Erythroblast (primary cell): ENCODE data around the gene BNIP5.

Experiments
- DNase-seq, 2 experiments: peaks; one replicate each; lab custom pipeline; 2025; lab: John Stamatoyannopoulos, UW
- GATA1 ChIP-seq: IDR thresholded peaks from 2 replicates; pipeline ENCODE4 v1.6.1; 2011; ENCODE audit warnings: low read depth, mild to moderate bottlenecking, control low read depth, low read length, moderate library complexity
- POLR2A ChIP-seq: IDR thresholded peaks from 2 replicates; pipeline ENCODE4 v1.6.1; 2011; ENCODE audit warnings: mild to moderate bottlenecking, low read length

Gene BNIP5

DNA sequence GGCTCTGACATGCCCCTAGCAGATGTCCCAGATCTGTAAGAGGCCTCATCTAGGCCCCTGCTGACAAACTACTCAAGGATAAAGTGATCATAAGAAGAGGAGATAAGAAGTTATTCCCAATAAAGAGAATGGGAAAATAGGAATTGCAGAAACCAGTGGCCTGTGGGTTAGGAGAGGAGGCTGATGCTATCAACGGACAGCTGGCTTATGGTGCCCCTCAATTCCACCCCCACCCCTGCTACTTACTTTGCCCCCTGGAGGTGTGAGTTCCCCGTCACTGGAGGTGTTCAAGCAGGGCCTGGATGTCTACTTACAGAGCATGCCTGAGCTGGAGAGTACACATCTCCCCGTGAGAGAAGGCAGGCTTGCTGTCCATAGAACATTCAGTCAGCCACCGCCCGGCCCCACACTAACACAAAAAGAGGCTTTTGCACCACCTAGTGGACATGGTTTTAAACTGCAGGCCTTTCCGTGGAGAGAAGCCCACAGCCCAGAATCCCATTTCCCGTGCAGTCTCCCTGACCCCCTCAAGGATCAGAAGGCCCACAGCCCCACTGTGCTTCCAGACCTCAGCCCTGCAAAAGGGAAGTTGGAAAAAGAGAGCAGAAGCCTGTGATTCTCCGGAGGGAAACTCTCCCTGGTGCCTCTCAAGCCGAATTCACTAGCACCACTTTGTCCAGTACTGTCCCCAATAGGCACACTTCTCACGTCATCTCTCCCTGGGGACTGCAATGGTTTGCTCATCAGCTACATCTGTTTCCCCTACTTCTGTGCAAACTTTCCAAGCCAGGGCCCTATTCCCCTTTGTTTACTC, 23.8 kb upstream of the BNIP5 start:
- DNase-seq = peak; percentile 81 to 89
- no peak for TF ChIP-seq GATA1
- no peak for TF ChIP-seq POLR2A

DNA sequence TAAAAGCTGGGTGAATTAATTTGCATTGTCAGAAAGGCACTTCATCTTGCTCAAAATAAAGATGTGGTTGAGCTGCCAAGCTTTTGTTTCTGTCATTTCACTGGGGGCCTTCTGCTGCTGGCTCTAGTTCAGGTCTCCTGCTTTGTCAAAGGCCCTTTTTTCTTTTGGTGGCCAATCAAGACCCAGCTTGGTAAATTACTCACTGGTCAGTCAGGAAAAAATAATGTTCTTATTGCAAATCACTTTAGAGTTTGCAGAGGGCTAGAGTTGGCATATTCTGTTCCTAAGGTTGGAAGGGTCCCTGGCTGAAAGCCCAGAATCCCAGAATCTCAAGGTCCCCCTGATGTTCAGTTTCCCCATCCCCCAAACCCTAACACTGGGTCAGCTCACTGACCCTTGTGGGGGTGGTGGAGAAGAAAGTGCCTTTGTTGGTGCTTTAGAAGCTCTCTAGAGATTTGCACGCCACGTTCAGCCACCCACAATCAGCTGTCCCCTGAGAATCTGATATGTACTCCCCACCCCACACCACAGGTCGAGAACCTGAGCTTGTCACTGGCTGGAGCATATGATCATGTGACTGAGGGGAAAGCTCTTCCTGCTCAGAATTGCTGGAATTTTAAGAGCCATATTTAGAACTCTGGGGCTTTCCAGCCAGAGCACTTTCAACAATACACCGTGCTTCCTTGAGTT, 21.7 kb upstream of the BNIP5 start:
- DNase-seq = peak; percentile 21 to 26
- TF ChIP-seq POLR2A = no peak
- TF ChIP-seq GATA1 = no peak

- TF ChIP-seq GATA1 (no peak), POLR2A (no peak)
- DNase-seq = peak; percentile 54 to 63
Observed at GRCh38 chr6:36357872-36358225, 21.2 kb upstream of the BNIP5 start.

DNA sequence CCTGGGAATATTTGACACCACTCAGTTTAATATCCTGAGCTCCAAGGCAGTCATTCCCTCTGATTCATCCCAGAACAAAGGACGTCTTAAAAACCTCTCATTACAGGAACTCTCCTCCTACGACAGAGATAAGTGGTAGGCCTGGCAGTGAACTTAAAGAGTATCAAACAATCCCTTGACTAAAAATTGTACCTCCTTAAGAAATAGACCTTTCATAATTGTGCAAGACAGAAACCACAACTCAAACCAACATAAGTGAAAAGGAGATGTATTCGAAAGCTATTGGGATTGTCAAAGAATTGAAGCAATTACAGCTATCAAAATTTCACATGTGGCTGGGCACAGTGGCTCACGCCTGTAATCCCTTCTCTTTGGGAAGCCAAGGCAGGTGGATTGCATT, 19.1 kb upstream of the BNIP5 start:
- DNase-seq = no peak
- no peak for TF ChIP-seq GATA1
- TF ChIP-seq POLR2A = no peak

GRCh38 chr6:36353411-36353915, 16.8 kb upstream of the BNIP5 start:
- DNase-seq = peak in 1 of 2 experiments; percentile 25
- no peak for TF ChIP-seq GATA1
- no peak for TF ChIP-seq POLR2A

DNA sequence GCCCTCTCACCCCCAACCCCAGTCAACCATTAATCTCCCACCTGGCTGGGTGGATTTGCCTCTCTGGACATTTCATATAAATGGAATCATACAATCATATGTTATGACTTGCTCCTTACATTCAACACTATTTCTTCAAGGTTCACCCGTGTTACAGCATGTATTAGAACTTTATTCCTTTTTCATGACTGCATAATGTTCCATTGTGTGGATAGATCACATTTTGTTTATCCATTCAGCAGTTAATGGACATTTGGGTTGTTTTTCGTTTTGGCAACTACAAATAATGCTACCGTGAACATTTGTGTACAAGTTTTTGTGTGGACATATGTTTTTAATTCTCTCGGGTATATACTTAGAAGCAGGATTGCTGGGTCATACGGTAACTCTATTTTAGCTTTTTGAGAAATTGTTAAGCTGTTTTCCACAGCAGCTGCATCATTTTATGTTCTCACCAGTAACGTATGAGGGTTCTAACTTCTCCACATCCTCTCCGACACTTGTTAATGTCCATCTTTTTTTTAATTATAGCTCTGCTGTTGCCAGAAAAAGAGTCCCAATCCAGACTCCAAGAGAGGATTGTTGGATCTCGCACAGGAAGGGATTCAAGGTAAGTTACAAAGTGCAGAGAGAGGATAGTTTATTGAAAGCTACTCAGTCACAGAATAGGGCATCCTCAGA, 15.9 kb upstream of the BNIP5 start:
- DNase-seq = no peak
- TF ChIP-seq GATA1 = no peak
- TF ChIP-seq POLR2A = no peak

GRCh38 chr6:36350681-36351571, 14.2 kb upstream of the BNIP5 start:
- DNase-seq = peak; percentile 75 to 90
- TF ChIP-seq GATA1 (peak; percentile 25), POLR2A (peak; percentile 39)

- peak in 1 of 2 experiments; percentile 46 for DNase-seq
- no peak for TF ChIP-seq POLR2A
- TF ChIP-seq GATA1 = no peak
Observed at GRCh38 chr6:36350082-36350481, 13.4 kb upstream of the BNIP5 start.

DNA sequence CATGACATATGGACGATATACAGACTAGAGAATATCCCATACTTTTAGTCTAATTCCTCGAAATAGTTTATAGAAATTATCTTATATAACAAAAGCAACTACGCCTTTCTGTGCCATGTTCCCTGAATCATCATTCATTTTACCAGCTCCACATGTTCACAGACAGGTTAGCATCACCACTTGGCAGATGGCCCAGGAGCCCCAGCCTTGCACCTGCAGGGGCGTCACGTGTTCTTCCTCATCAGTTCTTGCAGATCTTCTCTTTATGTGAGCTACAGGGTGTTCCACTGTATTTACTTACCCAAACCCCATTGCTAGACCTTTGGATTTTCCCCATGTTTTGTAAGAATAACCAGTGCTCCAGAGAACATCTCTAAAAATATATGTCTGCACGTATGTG, 12.6 kb upstream of the BNIP5 start:
- no peak for TF ChIP-seq GATA1
- TF ChIP-seq POLR2A = no peak
- peak; percentile 59 to 64 for DNase-seq

- DNase-seq = peak; percentile 91 to 97
- TF ChIP-seq POLR2A = peak; percentile 65
- TF ChIP-seq GATA1 = no peak
Observed at GRCh38 chr6:36347621-36348020, 10.9 kb upstream of the BNIP5 start.

- no peak for TF ChIP-seq POLR2A
- TF ChIP-seq GATA1 = no peak
- no peak for DNase-seq
Observed at GRCh38 chr6:36346486-36347273, 10.0 kb upstream of the BNIP5 start.
